DND-41 (cell line): ENCODE results near the gene ZNF33A.

Source experiments
- ATAC-seq: fragments of 200-7000 bp; cut with Tn5 transposase; 3 replicates; pipeline ENCODE4 v1.9.1; 2021; ENCODE audit warnings: low read depth; ENCODE audit not compliant: insufficient read depth
- DNase-seq: peaks from one replicate; pipeline ENCODE4 v3.0.0-alpha.2; 2020
- H2AFZ ChIP-seq: 2 replicates; pipeline ENCODE4 v1.6.0; 2012; ENCODE audit warnings: low read depth, low read length
- H3K27ac ChIP-seq: 2 replicates; pipeline ENCODE4 v1.5.1; 2012; ENCODE audit warnings: low read length, inconsistent platforms
- H3K27me3 ChIP-seq: fragments of 200-600 bp; sonication (generic); 2 replicates; pipeline ENCODE4 v1.6.0; 2012; ENCODE audit warnings: low read length, mild to moderate bottlenecking, inconsistent platforms; ENCODE audit not compliant: insufficient read depth, poor library complexity
- H3K36me3 ChIP-seq: 2 replicates; pipeline ENCODE4 v1.5.1; 2012; ENCODE audit warnings: low read length, inconsistent platforms; ENCODE audit not compliant: insufficient read depth
- H3K4me1 ChIP-seq: 2 replicates; pipeline ENCODE4 v1.5.1; 2012; ENCODE audit warnings: mild to moderate bottlenecking, low read length; ENCODE audit not compliant: insufficient read depth
- H3K4me2 ChIP-seq: 2 replicates; pipeline ENCODE4 v1.6.0; 2012; ENCODE audit warnings: mild to moderate bottlenecking, moderate library complexity, low read length, inconsistent platforms; ENCODE audit not compliant: insufficient read depth
- H3K4me3 ChIP-seq, 2 experiments: fragments of 200-600 bp in 1 of 2; shearing (Covaris generic) in 1 of 2; 2 replicates each; pipeline ENCODE4 v1.5.1; 2012 to 2016; ENCODE audit warnings: inconsistent platforms in 2 of 2, low read length in 2 of 2, mild to moderate bottlenecking in 2 of 2, low read depth in 1 of 2, moderate library complexity in 1 of 2
- H3K79me2 ChIP-seq: 2 replicates; pipeline ENCODE4 v1.6.0; 2012; ENCODE audit warnings: low read length, inconsistent platforms; ENCODE audit not compliant: insufficient read depth
- H3K9ac ChIP-seq: 2 replicates; pipeline ENCODE4 v1.6.0; 2012; ENCODE audit warnings: low read depth, mild to moderate bottlenecking, inconsistent platforms, low read length, moderate library complexity
- H3K9me3 ChIP-seq: 2 replicates; pipeline ENCODE4 v1.5.1; 2012; ENCODE audit warnings: low read length, moderate library complexity, mild to moderate bottlenecking, inconsistent platforms; ENCODE audit not compliant: insufficient read depth, severe bottlenecking
- H4K20me1 ChIP-seq: 2 replicates; pipeline ENCODE4 v1.6.0; 2012; ENCODE audit warnings: low read length; ENCODE audit not compliant: insufficient read depth
- EZH2 ChIP-seq: IDR thresholded peaks from 3 replicates; pipeline ENCODE4 v1.6.1; 2012; ENCODE audit warnings: borderline replicate concordance, low read depth, mild to moderate bottlenecking, moderate library complexity, low read length, inconsistent platforms; ENCODE audit not compliant: severe bottlenecking
- TF ChIP-seq, protein P1 (sequence below): IDR thresholded peaks from 2 replicates; pipeline ENCODE4 v1.5.1; 2012; ENCODE audit warnings: borderline replicate concordance, low read length, moderate library complexity, mild to moderate bottlenecking; ENCODE audit not compliant: poor library complexity, severe bottlenecking; ENCODE audit errors: extremely low read depth

The ZNF33A gene

GRCh38 chr10:38038107-38038931 lies 27.8 kb downstream of the ZNF33A start:
- H4K20me1 ChIP-seq = no peaks in the 10 kb centered on the region
- H3K4me2 ChIP-seq = peak overlapping the region; percentile 66

GRCh38 chr10:38038932-38039245 lies 28.4 kb downstream of the ZNF33A start:
- TF ChIP-seq, protein P1, sequence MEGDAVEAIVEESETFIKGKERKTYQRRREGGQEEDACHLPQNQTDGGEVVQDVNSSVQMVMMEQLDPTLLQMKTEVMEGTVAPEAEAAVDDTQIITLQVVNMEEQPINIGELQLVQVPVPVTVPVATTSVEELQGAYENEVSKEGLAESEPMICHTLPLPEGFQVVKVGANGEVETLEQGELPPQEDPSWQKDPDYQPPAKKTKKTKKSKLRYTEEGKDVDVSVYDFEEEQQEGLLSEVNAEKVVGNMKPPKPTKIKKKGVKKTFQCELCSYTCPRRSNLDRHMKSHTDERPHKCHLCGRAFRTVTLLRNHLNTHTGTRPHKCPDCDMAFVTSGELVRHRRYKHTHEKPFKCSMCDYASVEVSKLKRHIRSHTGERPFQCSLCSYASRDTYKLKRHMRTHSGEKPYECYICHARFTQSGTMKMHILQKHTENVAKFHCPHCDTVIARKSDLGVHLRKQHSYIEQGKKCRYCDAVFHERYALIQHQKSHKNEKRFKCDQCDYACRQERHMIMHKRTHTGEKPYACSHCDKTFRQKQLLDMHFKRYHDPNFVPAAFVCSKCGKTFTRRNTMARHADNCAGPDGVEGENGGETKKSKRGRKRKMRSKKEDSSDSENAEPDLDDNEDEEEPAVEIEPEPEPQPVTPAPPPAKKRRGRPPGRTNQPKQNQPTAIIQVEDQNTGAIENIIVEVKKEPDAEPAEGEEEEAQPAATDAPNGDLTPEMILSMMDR = no peak
- TF ChIP-seq EZH2 = no peak
- H3K4me3 ChIP-seq = peak overlapping the region in 1 of 2 experiments; percentile 53; a peak in 1 of 4 replicates
- H3K79me2 ChIP-seq = peaks cover 42% of the 10 kb centered on the region
- ATAC-seq (no peak), DNase-seq (no peak)
- no peaks in the 10 kb centered on the region for H4K20me1 ChIP-seq
- H3K27ac ChIP-seq = peak overlapping the region; percentile 94
- H2AFZ ChIP-seq = peak overlapping the region; percentile 72
- H3K4me2 ChIP-seq = peak overlapping the region; percentile 66
- H3K9me3 ChIP-seq = no peaks in the 10 kb centered on the region
- H3K36me3 ChIP-seq = peaks cover 41% of the 10 kb centered on the region
- peaks cover 41% of the 10 kb centered on the region for H3K4me1 ChIP-seq
- peak overlapping the region; percentile 57 for H3K9ac ChIP-seq
- no peaks in the 10 kb centered on the region for H3K27me3 ChIP-seq

More at GRCh38 chr10:38038107-38038931, 27.8 kb downstream of the ZNF33A start:
- Histone ChIP-seq H3K4me1 (peaks cover 37% of the 10 kb centered on the region), H2AFZ (peak overlapping the region; percentile 72), H3K36me3 (peaks cover 40% of the 10 kb centered on the region), H3K9ac (peak overlapping the region; percentile 57), H3K27ac (peak overlapping the region; percentile 94), H3K4me3 (peak overlapping the region; percentile 4 to 53; a peak in 3 of 4 replicates), H3K27me3 (no peaks in the 10 kb centered on the region), H3K9me3 (no peaks in the 10 kb centered on the region), H3K79me2 (peaks cover 38% of the 10 kb centered on the region)
- TF ChIP-seq EZH2 = no peak
- TF ChIP-seq, protein P1 = no peak
- peak; percentile 87 for ATAC-seq
- DNase-seq = peak; percentile 47

DNA sequence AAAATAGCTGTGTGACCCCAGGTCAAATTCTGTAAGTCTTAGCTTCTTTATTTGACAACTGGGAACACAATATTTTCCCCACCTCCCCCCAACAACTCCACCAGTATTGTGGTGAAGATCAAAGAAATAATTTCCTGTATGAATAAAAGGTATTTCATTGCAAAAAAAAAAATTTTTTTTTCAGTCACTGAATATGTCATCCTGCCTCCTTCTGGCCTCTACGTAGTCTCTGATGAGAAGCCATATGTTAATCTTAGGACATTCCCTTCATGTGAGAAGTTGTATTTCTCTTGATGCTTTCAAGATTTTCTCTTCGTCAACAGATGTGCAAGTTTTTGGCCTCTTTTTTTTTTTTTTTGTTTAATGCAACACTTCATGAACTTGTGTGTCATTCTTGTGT lies 33.0 kb downstream of the ZNF33A start:
- H3K4me3 ChIP-seq = no peak overlapping the region
- H3K9ac ChIP-seq = no peak overlapping the region
- H3K27me3 ChIP-seq = no peaks in the 10 kb centered on the region
- no peaks in the 10 kb centered on the region for H4K20me1 ChIP-seq
- TF ChIP-seq, protein P1 = no peak
- no peak for TF ChIP-seq EZH2
- no peak overlapping the region for H2AFZ ChIP-seq
- no peak overlapping the region for H3K4me2 ChIP-seq
- H3K9me3 ChIP-seq = no peaks in the 10 kb centered on the region
- H3K36me3 ChIP-seq = peaks cover 41% of the 10 kb centered on the region; the same call in 1 of the 2 replicates
- ATAC-seq = peak; percentile 51
- H3K79me2 ChIP-seq = peaks cover 51% of the 10 kb centered on the region
- DNase-seq = no peak
- H3K27ac ChIP-seq = no peak overlapping the region
- H3K4me1 ChIP-seq = peaks cover 30% of the 10 kb centered on the region
